IMR-90 (cell line): ENCODE data around the gene DHRSX. TPM values are rescaled to one million over a fixed set of nuclear protein-coding genes. Genes with fewer than 3 reads are reported as not detected.

Experiments used
- ATAC-seq: fragments of 200-7000 bp; cut with Tn5 transposase; 2 replicates; pipeline ENCODE4 v1.9.1; 2020; ENCODE audit warnings: low read depth, mild to moderate bottlenecking, moderate library complexity
- BruUV-seq: library from RNA; stranded (reverse); fragments of 400-500 nt; replicated peaks from 2 replicates; lab custom pipeline; 2021; lab: Mats Ljungman, UMichigan
- CTCF ChIA-PET: fragments of 300-600 bp; formaldehyde crosslinking; extraction: SDS; loops from one replicate; lab custom pipeline; 2021; ENCODE audit warnings: antibody characterized with exemption; lab: Yijun Ruan, JAX
- POLR2A ChIA-PET: fragments of 300-600 bp; sonication (Branson Sonifier 250); formaldehyde crosslinking; loops from one replicate; lab custom pipeline; 2022; ENCODE audit warnings: antibody characterized with exemption; ENCODE audit not compliant: unreplicated experiment; lab: Charles Lee
- DNase-seq: peaks from one replicate; pipeline ENCODE4 v3.0.0; 2013
- H2AFZ ChIP-seq: replicated peaks from 2 replicates; pipeline ENCODE3; 2013; ENCODE audit warnings: low read length, mild to moderate bottlenecking; ENCODE audit not compliant: poor library complexity
- H2AK5ac ChIP-seq: 2 replicates; pipeline ENCODE4 v1.6.1; 2013; ENCODE audit warnings: low read depth, low read length, inconsistent platforms
- H2AK9ac ChIP-seq: replicated peaks from 2 replicates; pipeline ENCODE3; 2013; ENCODE audit warnings: mild to moderate bottlenecking, low read depth, low read length, moderate library complexity; ENCODE audit not compliant: poor library complexity
- H2BK120ac ChIP-seq: 2 replicates; pipeline ENCODE4 v1.6.1; 2013; ENCODE audit warnings: low read depth, low read length, inconsistent platforms
- H2BK15ac ChIP-seq: 3 replicates; pipeline ENCODE4 v1.6.1; 2013; ENCODE audit warnings: low read depth, low read length, inconsistent platforms
- H2BK20ac ChIP-seq: 2 replicates; pipeline ENCODE4 v1.6.1; 2013; ENCODE audit warnings: low read depth, mild to moderate bottlenecking, inconsistent platforms, low read length, moderate library complexity
- H2BK5ac ChIP-seq: 2 replicates; pipeline ENCODE4 v1.6.1; 2013; ENCODE audit warnings: mild to moderate bottlenecking, low read depth, low read length, inconsistent platforms; ENCODE audit not compliant: poor library complexity, severe bottlenecking
- H3K14ac ChIP-seq: replicated peaks from 2 replicates; pipeline ENCODE4 v1.6.1; 2013; ENCODE audit warnings: low read depth, low read length, inconsistent platforms
- H3K18ac ChIP-seq: 2 replicates; pipeline ENCODE4 v1.6.1; 2013; ENCODE audit warnings: low read depth, low read length, control low read depth
- H3K23ac ChIP-seq: 2 replicates; pipeline ENCODE4 v1.6.1; 2013; ENCODE audit warnings: low read depth, low read length, inconsistent platforms
- H3K27ac ChIP-seq: 2 replicates; pipeline ENCODE4 v1.5.1; 2013; ENCODE audit warnings: mild to moderate bottlenecking, control low read depth, low read length; ENCODE audit not compliant: insufficient read depth
- H3K27me3 ChIP-seq: 2 replicates; pipeline ENCODE4 v1.6.1; 2013; ENCODE audit warnings: low read length; ENCODE audit not compliant: control insufficient read depth, insufficient read depth
- H3K36me3 ChIP-seq: 2 replicates; pipeline ENCODE4 v1.6.1; 2013; ENCODE audit warnings: low read length, mixed read lengths; ENCODE audit not compliant: control insufficient read depth, insufficient read depth
- H3K4ac ChIP-seq: 2 replicates; pipeline ENCODE4 v1.6.1; 2013; ENCODE audit warnings: low read depth, low read length, inconsistent platforms
- H3K4me1 ChIP-seq: 2 replicates; pipeline ENCODE4 v1.6.1; 2013; ENCODE audit warnings: low read length, mixed read lengths; ENCODE audit not compliant: control insufficient read depth, insufficient read depth
- H3K4me2 ChIP-seq: 2 replicates; pipeline ENCODE4 v1.6.1; 2013; ENCODE audit warnings: low read depth, mild to moderate bottlenecking, control low read depth, low read length, moderate library complexity
- H3K4me3 ChIP-seq: 2 replicates; pipeline ENCODE4 v1.5.1; 2013; ENCODE audit warnings: low read depth, mild to moderate bottlenecking, control low read depth, low read length, moderate library complexity; ENCODE audit not compliant: insufficient read depth
- H3K56ac ChIP-seq: 2 replicates; pipeline ENCODE4 v1.6.1; 2013; ENCODE audit warnings: low read length, inconsistent platforms; ENCODE audit not compliant: insufficient read depth; ENCODE audit errors: extremely low read depth
- H3K79me1 ChIP-seq, 2 experiments: 2 replicates each; pipeline ENCODE4 v1.6.1; 2013; ENCODE audit warnings: low read length in 2 of 2, inconsistent platforms in 1 of 2, low read depth in 1 of 2
- H3K9ac ChIP-seq: 2 replicates; pipeline ENCODE4 v1.6.1; 2013; ENCODE audit warnings: low read depth, low read length, control low read depth
- H3K9me1 ChIP-seq: 2 replicates; pipeline ENCODE4 v1.6.1; 2013; ENCODE audit warnings: low read length, inconsistent platforms; ENCODE audit not compliant: insufficient read depth
- H3K9me3 ChIP-seq: 2 replicates; pipeline ENCODE4 v1.6.1; 2013; ENCODE audit warnings: low read length; ENCODE audit not compliant: control insufficient read depth, insufficient read depth
- H4K20me1 ChIP-seq: 2 replicates; pipeline ENCODE4 v1.6.1; 2013; ENCODE audit warnings: low read length, inconsistent platforms; ENCODE audit not compliant: insufficient read depth
- H4K5ac ChIP-seq: 2 replicates; pipeline ENCODE4 v1.6.1; 2013; ENCODE audit warnings: mild to moderate bottlenecking, low read depth, low read length, control low read depth
- H4K8ac ChIP-seq, 2 experiments: 2 replicates each; pipeline ENCODE4 v1.6.1; 2013; ENCODE audit warnings: low read depth in 2 of 2, low read length in 2 of 2, control low read depth in 1 of 2, inconsistent platforms in 1 of 2
- H4K91ac ChIP-seq: 2 replicates; pipeline ENCODE4 v1.6.1; 2013; ENCODE audit warnings: low read depth, low read length, inconsistent platforms; ENCODE audit not compliant: insufficient read depth
- BHLHE40 ChIP-seq: fragments of 150-350 bp; IDR thresholded peaks from 2 replicates; pipeline ENCODE4 v1.6.1; 2016; ENCODE audit warnings: mild to moderate bottlenecking, low read depth, low read length
- CEBPB ChIP-seq: IDR thresholded peaks from 2 replicates; pipeline ENCODE4 v1.6.1; 2012; ENCODE audit warnings: low read depth, low read length, improper control_type of control experiment
- CHD1 ChIP-seq: IDR thresholded peaks from 2 replicates; pipeline ENCODE4 v1.6.1; 2012; ENCODE audit warnings: low read depth, low read length, improper control_type of control experiment
- FOS ChIP-seq: fragments of 150-350 bp; IDR thresholded peaks from 2 replicates; pipeline ENCODE4 v1.6.1; 2016; ENCODE audit warnings: low read depth, low read length
- MAFK ChIP-seq: IDR thresholded peaks from 2 replicates; pipeline ENCODE4 v1.6.1; 2012; ENCODE audit warnings: low read depth, low read length, improper control_type of control experiment
- MAZ ChIP-seq: IDR thresholded peaks from 2 replicates; pipeline ENCODE4 v1.6.1; 2012; ENCODE audit warnings: low read depth, mild to moderate bottlenecking, low read length, improper control_type of control experiment, moderate library complexity, borderline replicate concordance
- MXI1 ChIP-seq: IDR thresholded peaks from 2 replicates; pipeline ENCODE4 v1.6.1; 2012; ENCODE audit warnings: low read depth, mild to moderate bottlenecking, low read length, moderate library complexity, borderline replicate concordance
- NFE2L2 ChIP-seq: fragments of 150-350 bp; IDR thresholded peaks from 2 replicates; pipeline ENCODE4 v1.6.1; 2016; ENCODE audit warnings: low read depth, mild to moderate bottlenecking, low read length
- RCOR1 ChIP-seq: IDR thresholded peaks from 2 replicates; pipeline ENCODE4 v1.6.1; 2012; ENCODE audit warnings: mild to moderate bottlenecking, low read length, improper control_type of control experiment; ENCODE audit not compliant: insufficient replicate concordance
- RFX5 ChIP-seq: IDR thresholded peaks from 2 replicates; pipeline ENCODE4 v1.8.0; 2012; ENCODE audit warnings: low read depth, mild to moderate bottlenecking, low read length, moderate library complexity
- WGBS, 2 experiments: methylation state at CpG; one replicate each; pipeline versions ENCODE4 v1.1.5 to v1.1.7; 2013; ENCODE audit warnings: missing lambda C conversion rate in 2 of 2; ENCODE audit not compliant: insufficient read length in 1 of 2; ENCODE audit errors: extremely low coverage in 2 of 2; 5-methylcytosine and 5-hydroxymethylcytosine counted together
- dilution Hi-C: fragments of 300-500 bp; cut with HindIII; formaldehyde crosslinking; loops from one replicate; pipeline ENCODE4 v1.14.3; 2018; ENCODE audit warnings: low sequenced_read_pairs; ENCODE audit not compliant: unreplicated experiment
- in situ Hi-C: fragments of 300-500 bp; cut with MboI; formaldehyde crosslinking; loops from 3 replicates; pipeline ENCODE4 v1.14.3; 2019; ENCODE audit warnings: low sequenced_read_pairs, inconsistent platforms, mixed read lengths
- intact Hi-C: fragments of 100-400 bp; cut with micrococcal nuclease; formaldehyde crosslinking; loops from 2 replicates; pipeline ENCODE4 v1.10.0; 2022
- polyA plus RNA-seq, 3 experiments: library from polyadenylated mRNA; depleted of rRNA; stranded (reverse); fragments of >200 nt; gene quantifications; 2 replicates each; pipeline ENCODE4 v1.2.3, GENCODE V29; 2012; ENCODE audit warnings: low replicate concordance in 1 of 3
- total RNA-seq: library from RNA; depleted of rRNA; stranded (reverse); fragments of >200 nt; gene quantifications from 2 replicates; pipeline ENCODE4 v1.2.3, GENCODE V29; 2012
- TF ChIP-seq, protein P1 (sequence below): fragments of 150-350 bp; IDR thresholded peaks from 2 replicates; pipeline ENCODE4 v1.6.1; 2017; ENCODE audit warnings: mild to moderate bottlenecking, antibody characterized with exemption, low read length, low read depth

Gene DHRSX
- total and polyA plus RNA-seq, 2 of the 4 experiments (the other 2 are of a cell fraction) = 26.2 to 38.0 TPM

DNA sequence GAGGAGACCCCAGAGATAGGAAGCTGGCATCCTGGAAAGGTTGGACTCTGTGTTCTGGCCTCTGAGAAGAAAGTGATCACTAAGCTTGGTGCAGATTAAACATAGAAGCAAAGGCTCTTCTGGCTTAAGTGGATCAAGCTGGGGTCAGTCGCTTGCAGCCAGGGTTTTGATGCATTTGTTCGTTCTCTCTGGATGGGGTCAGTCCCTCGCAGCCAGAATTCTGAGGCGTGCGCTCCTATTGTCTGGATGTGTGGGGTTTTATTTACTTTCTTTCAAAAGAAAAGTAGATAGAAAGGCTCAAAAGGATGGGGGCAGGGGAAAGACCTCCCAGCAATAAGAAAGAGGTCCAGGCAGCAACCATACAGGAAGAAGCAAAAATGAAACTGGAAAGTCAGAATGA lies 152.6 kb downstream of the DHRSX start:
- in situ Hi-C loops = no loop called here
- TF ChIP-seq BHLHE40 = no peak
- no peak for TF ChIP-seq FOS
- no peak for TF ChIP-seq CHD1
- no peak for TF ChIP-seq NFE2L2
- TF ChIP-seq, protein P1, sequence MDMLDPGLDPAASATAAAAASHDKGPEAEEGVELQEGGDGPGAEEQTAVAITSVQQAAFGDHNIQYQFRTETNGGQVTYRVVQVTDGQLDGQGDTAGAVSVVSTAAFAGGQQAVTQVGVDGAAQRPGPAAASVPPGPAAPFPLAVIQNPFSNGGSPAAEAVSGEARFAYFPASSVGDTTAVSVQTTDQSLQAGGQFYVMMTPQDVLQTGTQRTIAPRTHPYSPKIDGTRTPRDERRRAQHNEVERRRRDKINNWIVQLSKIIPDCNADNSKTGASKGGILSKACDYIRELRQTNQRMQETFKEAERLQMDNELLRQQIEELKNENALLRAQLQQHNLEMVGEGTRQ = no peak
- TF ChIP-seq CEBPB = no peak
- TF ChIP-seq MXI1 = no peak
- no peak for TF ChIP-seq RCOR1
- no peak for TF ChIP-seq RFX5
- no peak for TF ChIP-seq MAZ
- no peak for TF ChIP-seq MAFK
- no peaks in the 10 kb centered on the region for H3K9me3 ChIP-seq
- no peak overlapping the region for H3K27ac ChIP-seq
- H3K4me2 ChIP-seq = no peak overlapping the region
- DNase-seq = no peak
- no peak overlapping the region for H4K5ac ChIP-seq
- H3K14ac ChIP-seq = no peak overlapping the region
- H3K9me1 ChIP-seq = peaks cover 17% of the 10 kb centered on the region
- H4K20me1 ChIP-seq = peaks cover 22% of the 10 kb centered on the region
- ChIA-PET POLR2A (no interaction called here), CTCF (no interaction called here)
- H2AK5ac ChIP-seq = no peak overlapping the region
- no peak overlapping the region for H3K18ac ChIP-seq
- ATAC-seq = no peak
- no peak overlapping the region for H2BK15ac ChIP-seq
- H3K79me1 ChIP-seq = peaks cover 8 to 26% of the 10 kb centered on the region in 2 experiments; a peak in 3 of 4 replicates
- H2BK5ac ChIP-seq = no peak overlapping the region
- intact Hi-C loops = no loop called here
- H3K4ac ChIP-seq = no peak overlapping the region
- H3K27me3 ChIP-seq = no peaks in the 10 kb centered on the region
- H2AK9ac ChIP-seq = no peak overlapping the region
- no peak overlapping the region for H3K56ac ChIP-seq
- H2BK120ac ChIP-seq = no peak overlapping the region
- H4K91ac ChIP-seq = no peak overlapping the region
- peaks cover 3% of the 10 kb centered on the region for H3K36me3 ChIP-seq
- no TSS peak for BruUV-seq
- no peak overlapping the region for H4K8ac ChIP-seq
- no peak overlapping the region for H3K4me3 ChIP-seq
- H2AFZ ChIP-seq = no peak overlapping the region
- dilution Hi-C loops = no loop called here
- peaks cover 18% of the 10 kb centered on the region for H3K4me1 ChIP-seq
- H3K9ac ChIP-seq = no peak overlapping the region
- H2BK20ac ChIP-seq = no peak overlapping the region
- no peak overlapping the region for H3K23ac ChIP-seq
- no CpG with 5 or more reads among the region's 5 CpGs for WGBS, 2 experiments
